Panc1 (cell line): Measurements from ENCODE around the gene TPSB2. TPM values are rescaled to one million over a fixed set of nuclear protein-coding genes. Genes with fewer than 3 reads are reported as not detected.

Experiments used
- ATAC-seq: fragments of 200-7000 bp; cut with Tn5 transposase; 2 replicates; pipeline ENCODE4 v1.9.1; 2020; ENCODE audit warnings: mild to moderate bottlenecking, moderate library complexity
- BruUV-seq: library from RNA; stranded (reverse); fragments of 400-500 nt; replicated peaks from 2 replicates; lab custom pipeline; 2021; lab: Mats Ljungman, UMichigan
- CTCF ChIA-PET: fragments of 300-600 bp; sonication (Branson Sonifier 250); formaldehyde crosslinking; loops from one replicate; lab custom pipeline; 2022; ENCODE audit warnings: antibody characterized with exemption; lab: Charles Lee
- POLR2A ChIA-PET: fragments of 300-600 bp; sonication (Branson Sonifier 250); formaldehyde crosslinking; loops from one replicate; lab custom pipeline; 2022; ENCODE audit warnings: antibody characterized with exemption; lab: Charles Lee
- DNase-seq: peaks from one replicate; pipeline ENCODE4 v3.0.0-alpha.2; 2010; ENCODE audit warnings: low read depth, low spot score
- H3K27ac ChIP-seq: 2 replicates; pipeline ENCODE4 v1.5.1; 2011; ENCODE audit warnings: mild to moderate bottlenecking, low read length, inconsistent platforms
- H3K27me3 ChIP-seq: fragments of 200-500 bp; sonication (Bioruptor generic); 2 replicates; pipeline ENCODE4 v1.6.0; 2014; ENCODE audit warnings: low read length, inconsistent platforms; ENCODE audit not compliant: control insufficient read depth, insufficient read depth
- H3K36me3 ChIP-seq: fragments of 200-500 bp; sonication (Bioruptor generic); 2 replicates; pipeline ENCODE4 v1.5.1; 2014; ENCODE audit warnings: inconsistent platforms, mild to moderate bottlenecking, low read length, moderate library complexity; ENCODE audit not compliant: control insufficient read depth, insufficient read depth
- H3K4me1 ChIP-seq: 2 replicates; pipeline ENCODE4 v1.5.1; 2011; ENCODE audit warnings: inconsistent platforms, mild to moderate bottlenecking, low read length, moderate library complexity; ENCODE audit not compliant: control insufficient read depth, insufficient read depth
- H3K4me3 ChIP-seq, 2 experiments: 2 replicates each; pipeline ENCODE4 v1.5.1; 2011 to 2012; ENCODE audit warnings: low read depth in 2 of 2, low read length in 2 of 2, mild to moderate bottlenecking in 2 of 2, inconsistent platforms in 1 of 2, moderate library complexity in 1 of 2
- H3K9me3 ChIP-seq: fragments of 200-500 bp; sonication (Bioruptor generic); 2 replicates; pipeline ENCODE4 v1.5.1; 2014; ENCODE audit warnings: low read depth, mild to moderate bottlenecking, inconsistent platforms, low read length, moderate library complexity; ENCODE audit not compliant: control insufficient read depth, insufficient read depth
- CTCF ChIP-seq: fragments of 450-650 bp; IDR thresholded peaks from 2 replicates; pipeline ENCODE4 v1.5.1; 2017; ENCODE audit warnings: mild to moderate bottlenecking
- POLR2AphosphoS5 ChIP-seq: IDR thresholded peaks from 2 replicates; pipeline ENCODE4 v1.6.1; 2012; ENCODE audit warnings: mild to moderate bottlenecking, low read depth, low read length, moderate library complexity
- SIN3A ChIP-seq: IDR thresholded peaks from 2 replicates; pipeline ENCODE4 v1.6.1; 2012; ENCODE audit warnings: low read depth, mild to moderate bottlenecking, low read length, moderate library complexity, borderline replicate concordance; ENCODE audit not compliant: insufficient read depth
- TCF7L2 ChIP-seq: IDR thresholded peaks from 2 replicates; pipeline ENCODE4 v1.6.1; 2011; ENCODE audit warnings: mild to moderate bottlenecking, low read depth, low read length, inconsistent platforms
- in situ Hi-C: cut with HindIII; loops from 2 replicates; pipeline ENCODE4 v1.10.0; 2016; ENCODE audit warnings: low sequenced_read_pairs, low pct_unique_long_range_greater_than_20kb
- intact Hi-C: fragments of 100-400 bp; cut with micrococcal nuclease; formaldehyde crosslinking; loops from one replicate; pipeline ENCODE4 v1.10.0; 2022; ENCODE audit not compliant: unreplicated experiment
- total RNA-seq: library from RNA; stranded (reverse); gene quantifications from one replicate; pipeline ENCODE4 v1.2.1, GENCODE V29; 2021; ENCODE audit not compliant: unreplicated experiment
- TF ChIP-seq, protein P1 (sequence below), 2 experiments: IDR thresholded peaks; 2 replicates each; pipeline ENCODE4 v1.6.1; 2011 to 2012; ENCODE audit warnings: low read depth in 2 of 2, control low read depth in 1 of 2, low read length in 1 of 2, mild to moderate bottlenecking in 1 of 2, moderate library complexity in 1 of 2; ENCODE audit not compliant: insufficient read depth in 1 of 2

Gene TPSB2
- total RNA-seq, 1 experiment from 2014 or later: 0.57 TPM

DNA sequence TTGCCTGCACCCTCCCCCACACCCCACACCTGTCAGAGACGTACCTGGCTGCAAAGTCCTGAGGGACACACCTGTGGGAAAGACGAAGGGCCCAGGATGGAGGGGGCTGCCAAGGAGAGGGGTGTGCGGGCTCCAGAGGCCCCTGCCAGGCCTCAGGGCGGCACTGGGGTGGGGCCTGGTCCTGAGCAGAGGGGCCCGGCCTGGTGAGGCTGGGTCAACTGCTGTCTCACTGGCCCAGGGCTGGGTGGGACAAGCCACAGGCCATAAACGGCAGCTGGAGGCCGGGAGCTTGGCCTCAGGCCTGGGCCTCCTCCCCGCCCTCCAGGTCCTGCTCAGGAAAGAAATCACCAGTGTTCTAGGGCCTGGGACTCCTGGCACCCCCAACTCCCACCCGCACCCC lies 5.4 kb downstream of the TPSB2 start:
- no peak for DNase-seq
- H3K27ac ChIP-seq: 0 out of 2 replicates have a peak overlapping the region, but pooled peaks have one; percentile 17
- 0 out of 2 replicates have a peak, but pooled peaks have one; percentile 8 for ATAC-seq
- peaks cover 12% of the 10 kb centered on the region for H3K4me1 ChIP-seq
- H3K27me3 ChIP-seq: no peaks in the 10 kb centered on the region
- intact Hi-C loops (no loop called here), in situ Hi-C loops (no loop called here)
- no peak for TF ChIP-seq POLR2AphosphoS5
- no peak for TF ChIP-seq TCF7L2
- TF ChIP-seq, protein P1, sequence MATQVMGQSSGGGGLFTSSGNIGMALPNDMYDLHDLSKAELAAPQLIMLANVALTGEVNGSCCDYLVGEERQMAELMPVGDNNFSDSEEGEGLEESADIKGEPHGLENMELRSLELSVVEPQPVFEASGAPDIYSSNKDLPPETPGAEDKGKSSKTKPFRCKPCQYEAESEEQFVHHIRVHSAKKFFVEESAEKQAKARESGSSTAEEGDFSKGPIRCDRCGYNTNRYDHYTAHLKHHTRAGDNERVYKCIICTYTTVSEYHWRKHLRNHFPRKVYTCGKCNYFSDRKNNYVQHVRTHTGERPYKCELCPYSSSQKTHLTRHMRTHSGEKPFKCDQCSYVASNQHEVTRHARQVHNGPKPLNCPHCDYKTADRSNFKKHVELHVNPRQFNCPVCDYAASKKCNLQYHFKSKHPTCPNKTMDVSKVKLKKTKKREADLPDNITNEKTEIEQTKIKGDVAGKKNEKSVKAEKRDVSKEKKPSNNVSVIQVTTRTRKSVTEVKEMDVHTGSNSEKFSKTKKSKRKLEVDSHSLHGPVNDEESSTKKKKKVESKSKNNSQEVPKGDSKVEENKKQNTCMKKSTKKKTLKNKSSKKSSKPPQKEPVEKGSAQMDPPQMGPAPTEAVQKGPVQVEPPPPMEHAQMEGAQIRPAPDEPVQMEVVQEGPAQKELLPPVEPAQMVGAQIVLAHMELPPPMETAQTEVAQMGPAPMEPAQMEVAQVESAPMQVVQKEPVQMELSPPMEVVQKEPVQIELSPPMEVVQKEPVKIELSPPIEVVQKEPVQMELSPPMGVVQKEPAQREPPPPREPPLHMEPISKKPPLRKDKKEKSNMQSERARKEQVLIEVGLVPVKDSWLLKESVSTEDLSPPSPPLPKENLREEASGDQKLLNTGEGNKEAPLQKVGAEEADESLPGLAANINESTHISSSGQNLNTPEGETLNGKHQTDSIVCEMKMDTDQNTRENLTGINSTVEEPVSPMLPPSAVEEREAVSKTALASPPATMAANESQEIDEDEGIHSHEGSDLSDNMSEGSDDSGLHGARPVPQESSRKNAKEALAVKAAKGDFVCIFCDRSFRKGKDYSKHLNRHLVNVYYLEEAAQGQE (IDR thresholded peaks at IDR 0.05; ENCODE audit: insufficient read depth in 1 of 2, low read depth in 2 of 2, low read length in 1 of 2): no peak
- no peak for TF ChIP-seq CTCF
- no peak for TF ChIP-seq SIN3A
- ChIA-PET CTCF (no interaction called here), POLR2A (no interaction called here)
- H3K4me3 ChIP-seq: no peak overlapping the region
- H3K36me3 ChIP-seq: no peaks in the 10 kb centered on the region
- no TSS peak for BruUV-seq
- H3K9me3 ChIP-seq: no peaks in the 10 kb centered on the region

DNA sequence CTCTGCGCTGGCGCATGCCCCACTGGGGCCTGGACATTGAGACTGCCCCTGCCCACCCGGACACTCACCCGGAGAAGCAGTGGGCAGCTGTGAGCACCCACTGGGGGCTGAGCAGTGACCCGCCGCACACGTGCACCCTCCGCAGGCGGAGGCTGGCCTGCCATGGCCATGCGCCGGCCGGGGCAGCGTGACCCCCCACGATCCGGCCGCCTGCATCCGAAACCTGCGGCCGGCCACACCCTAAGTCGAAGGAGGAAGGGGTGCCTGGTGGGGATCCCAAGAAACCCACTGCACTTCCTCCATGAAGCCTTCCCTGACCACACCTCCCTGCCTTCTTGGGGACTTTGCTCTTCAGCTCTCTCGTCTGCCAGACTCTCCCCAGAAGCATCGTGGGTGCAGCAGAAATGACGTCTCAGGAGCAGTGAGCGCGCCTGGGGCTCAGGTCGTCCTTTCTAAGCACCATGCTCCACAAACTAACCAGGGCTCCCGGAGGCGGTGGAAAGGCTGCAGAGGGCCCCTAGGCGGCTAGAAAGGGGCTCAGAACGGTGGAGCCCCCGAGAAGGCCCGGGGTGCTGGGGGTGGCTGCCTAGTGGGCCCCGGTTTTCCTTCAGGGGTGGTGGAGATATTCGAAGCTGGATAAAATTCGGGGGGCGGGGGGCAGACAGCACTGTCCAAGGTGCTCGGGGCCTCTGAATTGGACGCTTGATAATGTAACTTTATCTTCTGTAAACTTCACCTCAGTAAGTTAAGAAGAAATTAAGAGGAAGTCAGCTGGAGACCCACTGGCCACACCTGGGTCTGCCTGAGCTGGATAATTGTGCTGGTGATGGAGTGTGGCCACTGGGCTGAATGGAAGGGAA lies 6.4 kb downstream of the TPSB2 start:
- BruUV-seq: no TSS peak
- ChIA-PET CTCF (interaction anchor here (0.6 kb wide), 1 partner anchor 49 kb away, joined by 3 read pairs; no protein-coding TSS in a partner anchor), POLR2A (no interaction called here)
- Histone ChIP-seq H3K27me3 (no peaks in the 10 kb centered on the region), H3K4me1 (peaks cover 12% of the 10 kb centered on the region), H3K9me3 (no peaks in the 10 kb centered on the region), H3K27ac (no peak overlapping the region), H3K4me3 (no peak overlapping the region), H3K36me3 (no peaks in the 10 kb centered on the region)
- no peak for ATAC-seq
- intact Hi-C loops: no loop called here
- DNase-seq: no peak
- no peak for TF ChIP-seq POLR2AphosphoS5
- TF ChIP-seq TCF7L2: no peak
- TF ChIP-seq, protein P1 (IDR thresholded peaks at IDR 0.05; ENCODE audit: insufficient read depth in 1 of 2, low read depth in 2 of 2, low read length in 1 of 2): no peak
- no peak for TF ChIP-seq SIN3A
- TF ChIP-seq CTCF: no peak
- in situ Hi-C loops: no loop called here
